Vagina (tissue), 2 donors: ENCODE data around the gene PCYT1B. TPM values are rescaled to one million over a fixed set of nuclear protein-coding genes. Genes with fewer than 3 reads are reported as not detected.

ENCODE experiments used
- DNase-seq, 2 donors: peaks; one replicate each; pipeline ENCODE4 v3.0.0-alpha.2; 2017; ENCODE audit errors: extremely low spot score in 2 of 2
- H3K27ac ChIP-seq: fragments of 200-600 bp; sonication (generic); one replicate; pipeline ENCODE4 v1.5.1; 2019
- H3K27me3 ChIP-seq: fragments of 200-600 bp; sonication (generic); one replicate; pipeline ENCODE4 v1.5.1; 2019
- H3K36me3 ChIP-seq, 2 donors: fragments of 200-600 bp; sonication (generic); one replicate each; pipeline ENCODE4 v1.5.1; 2017 to 2019
- H3K4me1 ChIP-seq: fragments of 200-600 bp; sonication (generic); one replicate; pipeline ENCODE4 v1.5.1; 2019
- H3K4me3 ChIP-seq, 2 donors: fragments of 200-600 bp; sonication (generic); 1 replicate in 1 of 2; 2 replicates in 1 of 2; pipeline ENCODE4 v1.5.1; 2016 to 2019
- H3K9me3 ChIP-seq: fragments of 200-600 bp; sonication (generic); one replicate; pipeline ENCODE4 v1.5.1; 2019
- POLR2A ChIP-seq, 2 donors: fragments of 450-650 bp; IDR thresholded peaks; one replicate each; pipeline ENCODE4 v1.6.1; 2017; ENCODE audit warnings: antibody characterized with exemption in 2 of 2, mild to moderate bottlenecking in 2 of 2, moderate library complexity in 2 of 2
- POLR2AphosphoS5 ChIP-seq, 2 donors: sonication (generic); formaldehyde crosslinking; IDR thresholded peaks; one replicate each; pipeline ENCODE4 v1.9.0; 2017; ENCODE audit warnings: antibody characterized with exemption in 2 of 2, mild to moderate bottlenecking in 2 of 2, low read depth in 1 of 2; ENCODE audit not compliant: insufficient read depth in 1 of 2
- intact Hi-C: fragments of 100-400 bp; cut with DNase I; formaldehyde crosslinking; loops from one replicate; pipeline ENCODE4 v1.15.1; 2023
- total RNA-seq: library from RNA; depleted of rRNA; stranded (reverse); fragments of >200 nt; gene quantifications from one replicate; pipeline ENCODE4 v1.2.3, GENCODE V29; 2016
- TF ChIP-seq, protein P1 (sequence below), 3 experiments: fragments of 450-650 bp in 2 of 3; fragments of 200-600 bp in 1 of 3; sonication (generic) in 1 of 3; IDR thresholded peaks; one replicate each; pipeline ENCODE4 v1.5.1; 2017 to 2019; ENCODE audit warnings: antibody characterized with exemption in 3 of 3, mild to moderate bottlenecking in 2 of 3, moderate library complexity in 2 of 3

PCYT1B gene
- total RNA-seq, 1 donor from 2014 or later: not detected

GRCh38 chrX:24550166-24550565 is 97.0 kb downstream of the PCYT1B start:
- Histone ChIP-seq H3K9me3 (no peaks in the 10 kb centered on the region), H3K27ac (no peak overlapping the region), H3K27me3 (no peaks in the 10 kb centered on the region), H3K36me3 (no peaks in the 10 kb centered on the region), H3K4me3 (no peak overlapping the region), H3K4me1 (no peaks in the 10 kb centered on the region)
- TF ChIP-seq POLR2A (IDR thresholded peaks at IDR 0.05) (no peak), POLR2AphosphoS5 (IDR thresholded peaks at IDR 0.05; ENCODE audit: insufficient read depth in 1 of 2, low read depth in 1 of 2) (no peak)
- TF ChIP-seq, protein P1, sequence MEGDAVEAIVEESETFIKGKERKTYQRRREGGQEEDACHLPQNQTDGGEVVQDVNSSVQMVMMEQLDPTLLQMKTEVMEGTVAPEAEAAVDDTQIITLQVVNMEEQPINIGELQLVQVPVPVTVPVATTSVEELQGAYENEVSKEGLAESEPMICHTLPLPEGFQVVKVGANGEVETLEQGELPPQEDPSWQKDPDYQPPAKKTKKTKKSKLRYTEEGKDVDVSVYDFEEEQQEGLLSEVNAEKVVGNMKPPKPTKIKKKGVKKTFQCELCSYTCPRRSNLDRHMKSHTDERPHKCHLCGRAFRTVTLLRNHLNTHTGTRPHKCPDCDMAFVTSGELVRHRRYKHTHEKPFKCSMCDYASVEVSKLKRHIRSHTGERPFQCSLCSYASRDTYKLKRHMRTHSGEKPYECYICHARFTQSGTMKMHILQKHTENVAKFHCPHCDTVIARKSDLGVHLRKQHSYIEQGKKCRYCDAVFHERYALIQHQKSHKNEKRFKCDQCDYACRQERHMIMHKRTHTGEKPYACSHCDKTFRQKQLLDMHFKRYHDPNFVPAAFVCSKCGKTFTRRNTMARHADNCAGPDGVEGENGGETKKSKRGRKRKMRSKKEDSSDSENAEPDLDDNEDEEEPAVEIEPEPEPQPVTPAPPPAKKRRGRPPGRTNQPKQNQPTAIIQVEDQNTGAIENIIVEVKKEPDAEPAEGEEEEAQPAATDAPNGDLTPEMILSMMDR (IDR thresholded peaks at IDR 0.05): no peak
- intact Hi-C loops: no loop called here
- DNase-seq: no peak

- H3K4me1 ChIP-seq: no peaks in the 10 kb centered on the region
- intact Hi-C loops: no loop called here
- TF ChIP-seq, protein P1 (IDR thresholded peaks at IDR 0.05): no peak
- TF ChIP-seq POLR2A (IDR thresholded peaks at IDR 0.05): no peak
- no peak for TF ChIP-seq POLR2AphosphoS5 (IDR thresholded peaks at IDR 0.05; ENCODE audit: insufficient read depth in 1 of 2, low read depth in 1 of 2)
- H3K27ac ChIP-seq: no peak overlapping the region
- no peaks in the 10 kb centered on the region for H3K36me3 ChIP-seq
- H3K4me3 ChIP-seq: no peak overlapping the region
- no peak for DNase-seq
- no peaks in the 10 kb centered on the region for H3K9me3 ChIP-seq
- no peaks in the 10 kb centered on the region for H3K27me3 ChIP-seq
Observed at GRCh38 chrX:24547961-24548360, 99.2 kb downstream of the PCYT1B start.

GRCh38 chrX:24542756-24543155 is 104.4 kb downstream of the PCYT1B start:
- H3K36me3 ChIP-seq: no peaks in the 10 kb centered on the region
- H3K4me3 ChIP-seq: no peak overlapping the region
- DNase-seq: no peak
- H3K9me3 ChIP-seq: no peaks in the 10 kb centered on the region
- intact Hi-C loops: no loop called here
- H3K27me3 ChIP-seq: no peaks in the 10 kb centered on the region
- no peaks in the 10 kb centered on the region for H3K4me1 ChIP-seq
- TF ChIP-seq POLR2A (IDR thresholded peaks at IDR 0.05) (no peak), POLR2AphosphoS5 (IDR thresholded peaks at IDR 0.05; ENCODE audit: insufficient read depth in 1 of 2, low read depth in 1 of 2) (no peak)
- TF ChIP-seq, protein P1 (IDR thresholded peaks at IDR 0.05): no peak
- H3K27ac ChIP-seq: no peak overlapping the region

DNA sequence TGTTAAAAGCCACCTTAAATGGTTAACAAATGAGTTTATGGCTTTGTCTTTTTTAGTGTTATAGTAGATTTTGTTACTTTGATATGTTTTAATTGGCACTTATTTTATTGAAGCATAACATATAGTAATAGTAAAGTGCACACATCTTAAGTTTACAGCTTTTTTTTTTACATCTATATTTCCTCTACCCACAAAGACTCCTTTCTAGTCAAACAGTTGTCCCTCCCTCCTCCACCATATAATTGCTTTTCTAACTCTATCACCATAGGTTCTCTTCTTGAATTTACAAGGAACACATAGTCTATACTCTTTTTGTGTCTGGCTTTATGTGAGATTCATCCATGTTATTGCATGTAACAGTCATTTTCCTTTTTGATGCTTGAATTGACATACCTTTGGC is 110.6 kb downstream of the PCYT1B start:
- no peak for DNase-seq
- TF ChIP-seq, protein P1 (IDR thresholded peaks at IDR 0.05): no peak
- TF ChIP-seq POLR2A (IDR thresholded peaks at IDR 0.05) (no peak), POLR2AphosphoS5 (IDR thresholded peaks at IDR 0.05; ENCODE audit: insufficient read depth in 1 of 2, low read depth in 1 of 2) (no peak)
- Histone ChIP-seq H3K27ac (no peak overlapping the region), H3K4me3 (no peak overlapping the region), H3K27me3 (no peaks in the 10 kb centered on the region), H3K9me3 (no peaks in the 10 kb centered on the region), H3K4me1 (no peaks in the 10 kb centered on the region), H3K36me3 (peaks cover 0 to 8% of the 10 kb centered on the region in 2 donors)
- intact Hi-C loops: no loop called here

DNA sequence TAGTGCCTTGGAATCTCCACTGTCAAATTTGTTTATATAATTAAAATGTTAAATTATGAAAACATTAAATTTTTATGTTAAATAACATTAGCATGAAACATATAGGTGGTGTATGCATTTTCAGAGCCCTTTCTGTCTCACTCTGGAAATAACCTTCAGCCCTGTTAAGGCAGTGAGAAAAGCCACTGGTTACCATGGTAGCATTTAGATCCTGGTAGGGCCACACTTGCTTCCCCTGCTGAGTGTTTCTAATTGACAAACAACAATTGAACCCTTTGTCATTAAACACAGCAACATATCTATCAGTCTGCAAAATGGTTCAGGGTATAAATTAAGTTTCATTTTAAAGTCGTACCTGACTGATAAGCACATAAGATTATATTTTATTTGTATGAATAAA is 118.5 kb downstream of the PCYT1B start:
- intact Hi-C loops: no loop called here
- no peak for DNase-seq
- no peaks in the 10 kb centered on the region for H3K9me3 ChIP-seq
- H3K27ac ChIP-seq: no peak overlapping the region
- H3K36me3 ChIP-seq: peaks cover 0 to 2% of the 10 kb centered on the region in 2 donors
- H3K4me1 ChIP-seq: no peaks in the 10 kb centered on the region
- no peak overlapping the region for H3K4me3 ChIP-seq
- H3K27me3 ChIP-seq: no peaks in the 10 kb centered on the region
- no peak for TF ChIP-seq POLR2A (IDR thresholded peaks at IDR 0.05)

DNA sequence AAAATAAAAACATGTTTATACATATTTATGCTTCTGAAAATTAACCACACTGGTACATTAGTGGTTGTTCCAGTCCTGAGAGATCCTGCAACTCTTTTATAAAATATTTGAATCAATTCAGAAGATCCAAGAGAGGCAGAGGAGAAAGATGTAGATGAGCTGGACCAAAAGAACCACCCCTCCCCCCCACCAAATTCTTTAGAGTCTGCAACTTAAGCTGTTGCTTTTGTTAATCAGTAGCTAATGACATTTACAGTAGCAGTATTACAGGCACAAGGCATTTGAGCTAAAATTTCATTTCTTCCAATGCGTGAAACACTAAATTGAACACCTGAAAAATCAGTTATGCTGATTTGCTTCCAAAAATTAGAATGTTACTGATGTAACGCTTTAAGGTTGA is 120.5 kb downstream of the PCYT1B start:
- intact Hi-C loops: no loop called here
- H3K27me3 ChIP-seq: no peaks in the 10 kb centered on the region
- H3K4me1 ChIP-seq: no peaks in the 10 kb centered on the region
- no peak overlapping the region for H3K27ac ChIP-seq
- no peak overlapping the region for H3K4me3 ChIP-seq
- no peak for DNase-seq
- no peaks in the 10 kb centered on the region for H3K9me3 ChIP-seq
- TF ChIP-seq POLR2AphosphoS5 (IDR thresholded peaks at IDR 0.05; ENCODE audit: insufficient read depth in 1 of 2, low read depth in 1 of 2) (no peak), POLR2A (IDR thresholded peaks at IDR 0.05) (no peak)
- TF ChIP-seq, protein P1 (IDR thresholded peaks at IDR 0.05): no peak
- H3K36me3 ChIP-seq: no peaks in the 10 kb centered on the region
